Left lung (tissue), 10 donors: ENCODE results near the gene MTFR1L. TPM values are rescaled to one million over a fixed set of nuclear protein-coding genes. Genes with fewer than 3 reads are reported as not detected.

Source experiments
- ATAC-seq: fragments of 200-7000 bp; cut with Tn5 transposase; one replicate; pipeline ENCODE4 v1.9.1; 2020; ENCODE audit warnings: moderate library complexity
- DNase-seq, 4 donors: peaks; one replicate each; pipeline ENCODE4 v3.0.0-alpha.2; 2013 to 2020
- H3K27ac ChIP-seq, 2 donors: fragments of 200-600 bp; sonication (generic) in 1 of 2; one replicate each; pipeline versions ENCODE4 v1.5.0 to v1.8.0; 2020 to 2021
- H3K27me3 ChIP-seq, 2 donors: fragments of 200-600 bp; sonication (generic) in 1 of 2; one replicate each; pipeline versions ENCODE4 v1.5.0 to v1.8.0; 2020 to 2021
- H3K36me3 ChIP-seq, 2 donors: fragments of 200-600 bp; sonication (generic) in 1 of 2; one replicate each; pipeline versions ENCODE4 v1.5.0 to v1.8.0; 2020 to 2021
- H3K4me1 ChIP-seq, 2 donors: fragments of 200-600 bp; one replicate each; pipeline ENCODE4 v1.8.0; 2021
- H3K4me3 ChIP-seq, 2 donors: fragments of 200-600 bp; sonication (generic) in 1 of 2; one replicate each; pipeline versions ENCODE4 v1.5.0 to v1.8.0; 2020 to 2021; ENCODE audit warnings: mild to moderate bottlenecking in 1 of 2
- H3K9me3 ChIP-seq, 2 donors: fragments of 200-600 bp; sonication (generic) in 1 of 2; one replicate each; pipeline versions ENCODE4 v1.5.0 to v1.8.0; 2020 to 2021
- intact Hi-C, 2 donors: fragments of 100-400 bp; cut with DNase I; formaldehyde crosslinking; loops; one replicate each; pipeline versions ENCODE4 v1.11.2 to v1.14.2; 2022
- polyA plus RNA-seq, 6 donors: library from polyadenylated mRNA; unstranded; fragments of 120-200 nt; gene quantifications; one replicate each; pipeline ENCODE4 v1.2.1, GENCODE V29; 2013; ENCODE audit not compliant: insufficient read length in 6 of 6
- total RNA-seq, 2 donors: library from RNA; stranded (reverse); fragmentation: NEBNext Ultra II Directional; extraction: Animal tissue kit (Norgen Biotek cat#: 25700); gene quantifications; one replicate each; pipeline ENCODE4 v1.2.1, GENCODE V29; 2021
- TF ChIP-seq, protein P1 (sequence below), 2 donors: fragments of 200-600 bp; sonication (generic) in 1 of 2; IDR thresholded peaks; one replicate each; pipeline versions ENCODE4 v1.5.0 to v1.8.0; 2021; ENCODE audit warnings: antibody characterized with exemption in 2 of 2
- donor health status: DM: no; HTN: yes; CAD: no.
- donor health status: DM: no; HTN: no; CAD: no.

The MTFR1L gene
- total and polyA plus RNA-seq, 8 donors = 44.5 to 88.4 (median 79.3) TPM

DNA sequence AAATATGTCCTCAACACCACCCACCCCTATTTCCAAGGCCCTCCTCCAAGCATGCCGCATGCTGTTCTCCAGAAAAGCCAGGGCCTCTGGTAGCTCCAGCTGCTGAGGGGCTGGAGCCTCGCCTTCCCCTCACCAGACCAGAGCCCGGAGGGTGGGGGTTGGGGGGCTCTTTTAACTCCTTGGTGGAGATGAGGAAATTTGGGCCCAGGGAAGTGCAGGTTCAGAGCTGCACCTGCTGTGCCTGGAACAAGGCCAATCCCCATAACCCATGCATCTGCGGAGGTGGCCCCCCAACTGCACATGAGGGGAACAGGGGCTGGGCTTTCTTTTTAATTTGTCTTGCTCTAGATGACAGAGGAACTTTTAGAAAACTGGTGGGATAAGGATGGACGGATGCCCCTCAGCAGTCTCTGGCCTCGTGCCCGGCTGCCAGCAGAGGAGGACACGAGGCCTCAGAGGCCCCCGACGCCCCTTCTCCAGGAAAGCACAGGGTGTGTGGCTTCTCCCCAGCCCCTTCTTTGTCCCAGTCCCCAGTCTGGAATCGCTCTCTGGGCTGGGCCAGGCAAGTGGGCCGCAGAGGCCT lies 20.3 kb upstream of the MTFR1L start:
- Histone ChIP-seq H3K9me3 (no peaks in the 10 kb centered on the region), H3K4me1 (peaks cover 11 to 64% of the 10 kb centered on the region in 2 donors), H3K27me3 (no peaks in the 10 kb centered on the region), H3K4me3 (peak overlapping the region; percentile 23 to 49), H3K27ac (peak overlapping the region; percentile 60 to 79), H3K36me3 (no peaks in the 10 kb centered on the region)
- intact Hi-C loops = loop anchor here in 1 of 2 donors (5.0 kb wide), 1 partner anchor 192 kb away; no protein-coding TSS in a partner anchor
- ATAC-seq = no peak
- TF ChIP-seq, protein P1, sequence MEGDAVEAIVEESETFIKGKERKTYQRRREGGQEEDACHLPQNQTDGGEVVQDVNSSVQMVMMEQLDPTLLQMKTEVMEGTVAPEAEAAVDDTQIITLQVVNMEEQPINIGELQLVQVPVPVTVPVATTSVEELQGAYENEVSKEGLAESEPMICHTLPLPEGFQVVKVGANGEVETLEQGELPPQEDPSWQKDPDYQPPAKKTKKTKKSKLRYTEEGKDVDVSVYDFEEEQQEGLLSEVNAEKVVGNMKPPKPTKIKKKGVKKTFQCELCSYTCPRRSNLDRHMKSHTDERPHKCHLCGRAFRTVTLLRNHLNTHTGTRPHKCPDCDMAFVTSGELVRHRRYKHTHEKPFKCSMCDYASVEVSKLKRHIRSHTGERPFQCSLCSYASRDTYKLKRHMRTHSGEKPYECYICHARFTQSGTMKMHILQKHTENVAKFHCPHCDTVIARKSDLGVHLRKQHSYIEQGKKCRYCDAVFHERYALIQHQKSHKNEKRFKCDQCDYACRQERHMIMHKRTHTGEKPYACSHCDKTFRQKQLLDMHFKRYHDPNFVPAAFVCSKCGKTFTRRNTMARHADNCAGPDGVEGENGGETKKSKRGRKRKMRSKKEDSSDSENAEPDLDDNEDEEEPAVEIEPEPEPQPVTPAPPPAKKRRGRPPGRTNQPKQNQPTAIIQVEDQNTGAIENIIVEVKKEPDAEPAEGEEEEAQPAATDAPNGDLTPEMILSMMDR (IDR thresholded peaks at IDR 0.05) = no peak
- no peak for DNase-seq

DNA sequence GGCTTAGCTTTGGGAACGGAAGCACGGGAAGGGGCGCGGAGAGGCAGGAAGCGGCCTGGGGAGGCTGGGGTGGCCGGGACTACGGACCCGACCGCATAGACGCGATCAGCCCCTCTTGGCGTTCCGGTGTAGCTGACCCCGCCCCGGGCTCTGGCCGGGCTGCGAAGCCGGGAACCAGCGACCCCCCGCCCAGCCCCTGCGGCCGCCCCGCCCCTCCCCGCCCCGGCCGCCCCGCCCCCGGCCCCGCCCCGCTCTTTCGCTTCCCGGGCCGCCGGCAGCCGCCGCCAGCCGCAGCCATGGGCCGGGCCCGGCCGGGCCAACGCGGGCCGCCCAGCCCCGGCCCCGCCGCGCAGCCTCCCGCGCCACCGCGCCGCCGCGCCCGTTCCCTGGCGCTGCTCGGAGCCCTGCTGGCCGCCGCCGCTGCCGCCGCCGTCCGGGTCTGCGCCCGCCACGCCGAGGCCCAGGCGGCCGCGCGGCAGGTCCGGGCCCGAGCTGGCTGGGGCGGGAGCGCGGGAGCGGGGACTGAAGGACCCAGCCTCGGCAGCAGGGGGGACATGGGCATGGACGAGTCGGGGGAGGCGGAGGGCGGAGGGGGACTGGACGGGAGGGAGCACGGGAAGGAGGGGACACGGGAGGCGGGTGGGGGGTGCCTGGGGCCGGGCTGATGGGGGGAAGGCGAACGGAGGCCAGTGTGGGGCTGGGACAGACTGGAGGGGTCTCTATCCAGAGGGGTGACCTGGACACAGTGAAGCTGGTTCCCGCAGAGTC lies 19.6 kb upstream of the MTFR1L start, which contains the start of gene SELENON:
Gene SELENON, plus strand, starts transcription at position 259 of the 768 bp plus-strand sequence. Its CDS starts 38 bp downstream, at position 297.
- intact Hi-C loops = loop anchor here in 1 of 2 donors (5.0 kb wide), 1 partner anchor 193 kb away; no protein-coding TSS in a partner anchor
- H3K4me3 ChIP-seq = peak within 1 kb of the TSS; percentile 43 to 53
- TF ChIP-seq, protein P1 (IDR thresholded peaks at IDR 0.05) = no peak
- no peaks in the 10 kb centered on the region for H3K36me3 ChIP-seq
- peaks cover 16 to 69% of the 10 kb centered on the region in 2 donors for H3K4me1 ChIP-seq
- peak; percentile 51 to 91 (median 70) for DNase-seq
- H3K27ac ChIP-seq = peak within 1 kb of the TSS; percentile 60 to 79
- H3K27me3 ChIP-seq = no peaks in the 10 kb centered on the region
- H3K9me3 ChIP-seq = no peaks in the 10 kb centered on the region
- peak; percentile 61 for ATAC-seq

- Histone ChIP-seq H3K27ac (peak overlapping the region; percentile 48 to 56), H3K36me3 (peaks cover 0 to 6% of the 10 kb centered on the region in 2 donors), H3K9me3 (no peaks in the 10 kb centered on the region), H3K27me3 (no peaks in the 10 kb centered on the region), H3K4me3 (peak overlapping the region; percentile 43 to 53), H3K4me1 (peaks cover 23 to 77% of the 10 kb centered on the region in 2 donors)
- peak in 1 of 4 donors; percentile 76 for DNase-seq
- no peak for ATAC-seq
- TF ChIP-seq, protein P1 (IDR thresholded peaks at IDR 0.05) = no peak
- intact Hi-C loops = no loop called here
Measured at GRCh38 chr1:25800703-25801377, 18.9 kb upstream of the MTFR1L start.

- intact Hi-C loops = no loop called here
- ATAC-seq (no peak), DNase-seq (peak in 1 of 4 donors; percentile 17)
- H3K4me3 ChIP-seq = no peak overlapping the region
- TF ChIP-seq, protein P1 (IDR thresholded peaks at IDR 0.05) = no peak
- no peaks in the 10 kb centered on the region for H3K9me3 ChIP-seq
- H3K27ac ChIP-seq = no peak overlapping the region
- H3K27me3 ChIP-seq = no peaks in the 10 kb centered on the region
- H3K36me3 ChIP-seq = peaks cover 0 to 26% of the 10 kb centered on the region in 2 donors
- H3K4me1 ChIP-seq = peaks cover 28 to 72% of the 10 kb centered on the region in 2 donors
Measured at GRCh38 chr1:25802915-25803314, 16.8 kb upstream of the MTFR1L start.
